ENCODE results near the gene STAP2.

Gene STAP2

GRCh38 chr19:4316956-4317355, 21.7 kb downstream of the STAP2 start:
- in situ Hi-C loops (cut with HindIII; ENCODE audit: low pct_ligation_motif_present, low pct_unique_long_range_greater_than_20kb, low sequenced_read_pairs), result no loop called here
- no peak for DNase-seq

GRCh38 chr19:4313847-4314490, 24.7 kb downstream of the STAP2 start:
- in situ Hi-C loops (cut with HindIII; ENCODE audit: low pct_ligation_motif_present, low pct_unique_long_range_greater_than_20kb, low sequenced_read_pairs), result no loop called here
- no peak for DNase-seq

- in situ Hi-C loops (cut with HindIII; ENCODE audit: low pct_ligation_motif_present, low pct_unique_long_range_greater_than_20kb, low sequenced_read_pairs), result no loop called here
- no peak for DNase-seq
These were observed 28.1 kb downstream of the STAP2 start for GRCh38 chr19:4310247-4311121.

- no peak for DNase-seq
- in situ Hi-C loops (cut with HindIII; ENCODE audit: low pct_ligation_motif_present, low pct_unique_long_range_greater_than_20kb, low sequenced_read_pairs), result no loop called here
These were observed 33.0 kb downstream of the STAP2 start for GRCh38 chr19:4305659-4306058.

GRCh38 chr19:4305257-4305612, 33.4 kb downstream of the STAP2 start:
- DNase-seq, result no peak
- in situ Hi-C loops (cut with HindIII; ENCODE audit: low pct_ligation_motif_present, low pct_unique_long_range_greater_than_20kb, low sequenced_read_pairs), result no loop called here

- peak; percentile 53 for DNase-seq
- in situ Hi-C loops (cut with HindIII; ENCODE audit: low pct_ligation_motif_present, low pct_unique_long_range_greater_than_20kb, low sequenced_read_pairs), result no loop called here
These were observed 33.9 kb downstream of the STAP2 start, which contains the start of gene FSD1 for GRCh38 chr19:4304538-4305256. TSS of gene FSD1 (plus strand) at chr19:4304598. CDS start at chr19:4304747, 149 bp downstream.

GRCh38 chr19:4303819-4304537, 34.6 kb downstream of the STAP2 start:
- in situ Hi-C loops (cut with HindIII; ENCODE audit: low pct_ligation_motif_present, low pct_unique_long_range_greater_than_20kb, low sequenced_read_pairs), result no loop called here
- DNase-seq, result no peak

GRCh38 chr19:4302243-4302640, 36.4 kb downstream of the STAP2 start, which contains the start of gene TMIGD2:
TSS of gene TMIGD2 (minus strand) at chr19:4302389. CDS start at chr19:4302385, 4 bp downstream.
- in situ Hi-C loops (cut with HindIII; ENCODE audit: low pct_ligation_motif_present, low pct_unique_long_range_greater_than_20kb, low sequenced_read_pairs), result no loop called here

GRCh38 chr19:4301590-4302242, 36.9 kb downstream of the STAP2 start:
- no peak for DNase-seq
- in situ Hi-C loops (cut with HindIII; ENCODE audit: low pct_ligation_motif_present, low pct_unique_long_range_greater_than_20kb, low sequenced_read_pairs), result no loop called here

More at GRCh38 chr19:4302243-4302640, 36.4 kb downstream of the STAP2 start, which contains the start of gene TMIGD2:
- no peak for DNase-seq

GRCh38 chr19:4300589-4300988, 38.0 kb downstream of the STAP2 start:
- no peak for DNase-seq
- in situ Hi-C loops (cut with HindIII; ENCODE audit: low pct_ligation_motif_present, low pct_unique_long_range_greater_than_20kb, low sequenced_read_pairs), result no loop called here

GRCh38 chr19:4298810-4299550, 39.6 kb downstream of the STAP2 start:
- in situ Hi-C loops (cut with HindIII; ENCODE audit: low pct_ligation_motif_present, low pct_unique_long_range_greater_than_20kb, low sequenced_read_pairs), result no loop called here
- DNase-seq, result no peak

GRCh38 chr19:4297901-4298809, 40.5 kb downstream of the STAP2 start:
- DNase-seq, result no peak
- in situ Hi-C loops (cut with HindIII; ENCODE audit: low pct_ligation_motif_present, low pct_unique_long_range_greater_than_20kb, low sequenced_read_pairs), result no loop called here

GRCh38 chr19:4295972-4296771, 42.5 kb downstream of the STAP2 start:
- in situ Hi-C loops (cut with HindIII; ENCODE audit: low pct_ligation_motif_present, low pct_unique_long_range_greater_than_20kb, low sequenced_read_pairs), result no loop called here

GRCh38 chr19:4294389-4294788, 44.2 kb downstream of the STAP2 start:
- in situ Hi-C loops (cut with HindIII; ENCODE audit: low pct_ligation_motif_present, low pct_unique_long_range_greater_than_20kb, low sequenced_read_pairs), result no loop called here
- no peak for DNase-seq

More at GRCh38 chr19:4295972-4296771, 42.5 kb downstream of the STAP2 start:
- DNase-seq, result no peak

GRCh38 chr19:4292515-4292914, 46.1 kb downstream of the STAP2 start:
- in situ Hi-C loops (cut with HindIII; ENCODE audit: low pct_ligation_motif_present, low pct_unique_long_range_greater_than_20kb, low sequenced_read_pairs), result no loop called here
- DNase-seq, result no peak
